ENCODE measurements around the gene SNX27. TPM values are rescaled to one million over a fixed set of nuclear protein-coding genes. Genes with fewer than 3 reads are reported as not detected.
A peak's percentile ranks its signal among the peaks of the same experiment; 100 is the strongest.
"Not testable (repeated sequence)": the region's sequence is repeated elsewhere in the genome, so short reads cannot be mapped to it uniquely, and the experiment has no call there.

The SNX27 gene
- total and polyA plus RNA-seq, 5 donors = 13.7 to 36.5 (median 34.9) TPM

GRCh38 chr1:151602550-151602949 lies 9.3 kb upstream of the SNX27 start:
- DNase-seq; H3K4me1 ChIP-seq (ENCODE audit: control insufficient read depth, insufficient read depth, low read length); ATAC-seq; H3K4me3 ChIP-seq (ENCODE audit: low read length); H3K27ac ChIP-seq (ENCODE audit: low read length); H3K9me3 ChIP-seq (ENCODE audit: control insufficient read depth, low read length); H3K27me3 ChIP-seq (ENCODE audit: control insufficient read depth, insufficient read depth): not testable (repeated sequence)
- intact Hi-C loops (cut with DNase I) = loop anchor here in 1 of 4 donors (10.0 kb wide), 1 partner anchor 62 kb away; no protein-coding TSS in a partner anchor
- 78% methylated on average over 5 of the region's 5 CpGs for WGBS

- no peak overlapping the region for H3K27ac ChIP-seq (ENCODE audit: low read length)
- WGBS = 94% methylated on average over 2 of the region's 2 CpGs
- no peaks in the 10 kb centered on the region for H3K4me1 ChIP-seq (ENCODE audit: control insufficient read depth, insufficient read depth, low read length)
- DNase-seq (no peak), ATAC-seq (no peak)
- no peak overlapping the region for H3K4me3 ChIP-seq (ENCODE audit: low read length)
- no peaks in the 10 kb centered on the region for H3K9me3 ChIP-seq (ENCODE audit: control insufficient read depth, low read length)
- no peaks in the 10 kb centered on the region for H3K27me3 ChIP-seq (ENCODE audit: control insufficient read depth, insufficient read depth)
- intact Hi-C loops (cut with DNase I) = loop anchor here in 1 of 4 donors (10.0 kb wide), 1 partner anchor 61 kb away; no protein-coding TSS in a partner anchor
Measured at GRCh38 chr1:151604291-151604690, 7.6 kb upstream of the SNX27 start.

DNA sequence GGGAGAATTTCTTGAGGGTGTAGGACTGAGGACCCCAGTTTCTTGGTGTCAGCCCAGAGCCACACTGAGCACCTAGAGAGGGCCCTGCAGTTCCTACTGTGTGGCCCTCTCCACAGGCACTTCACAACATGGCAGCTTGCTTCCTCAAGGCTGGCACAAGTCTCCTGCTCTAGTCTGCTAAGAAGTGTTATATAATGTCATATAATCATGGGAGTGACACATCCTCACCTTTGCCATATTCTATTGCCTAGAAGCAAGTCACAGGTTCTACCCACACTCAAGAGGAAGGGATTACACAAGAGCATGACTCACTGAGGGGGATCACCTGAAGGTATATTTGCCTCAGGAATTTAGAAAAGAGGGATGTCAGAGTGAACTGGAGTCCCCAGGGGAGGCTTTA lies 5.5 kb upstream of the SNX27 start:
- Histone ChIP-seq H3K9me3 (ENCODE audit: control insufficient read depth, low read length) (no peaks in the 10 kb centered on the region), H3K4me1 (ENCODE audit: control insufficient read depth, insufficient read depth, low read length) (no peaks in the 10 kb centered on the region), H3K4me3 (ENCODE audit: low read length) (no peak overlapping the region), H3K27me3 (ENCODE audit: control insufficient read depth, insufficient read depth) (no peaks in the 10 kb centered on the region), H3K27ac (ENCODE audit: low read length) (no peak overlapping the region)
- ATAC-seq (no peak), DNase-seq (no peak)
- intact Hi-C loops (cut with DNase I) = loop anchor here in 1 of 4 donors (10.0 kb wide), 1 partner anchor 58 kb away; no protein-coding TSS in a partner anchor

DNA sequence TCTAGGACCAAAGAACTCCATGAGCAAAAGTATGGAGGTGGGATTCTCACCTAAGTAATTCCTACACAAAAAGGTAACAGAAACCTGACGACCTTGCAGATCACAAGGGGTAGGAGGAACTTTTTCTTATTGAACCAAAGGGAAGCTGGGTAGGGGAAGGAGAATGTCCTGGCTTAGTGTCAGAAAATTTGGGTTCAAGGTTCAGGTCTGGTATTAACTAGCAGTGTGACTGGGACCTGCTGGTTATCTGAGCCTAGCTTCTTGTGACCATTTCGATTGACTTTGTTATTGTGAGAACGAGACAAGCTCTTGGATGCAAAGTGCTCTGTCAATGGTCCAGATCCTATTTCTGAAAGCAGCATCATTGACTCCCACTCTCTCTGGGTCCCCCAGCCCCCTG lies 5.0 kb upstream of the SNX27 start:
- Histone ChIP-seq H3K4me1 (ENCODE audit: control insufficient read depth, insufficient read depth, low read length) (no peaks in the 10 kb centered on the region), H3K4me3 (ENCODE audit: low read length) (no peak overlapping the region), H3K27ac (ENCODE audit: low read length) (no peak overlapping the region), H3K9me3 (ENCODE audit: control insufficient read depth, low read length) (no peaks in the 10 kb centered on the region), H3K27me3 (ENCODE audit: control insufficient read depth, insufficient read depth) (no peaks in the 10 kb centered on the region)
- 76% methylated on average over 3 of the region's 3 CpGs for WGBS
- intact Hi-C loops (cut with DNase I) = loop anchor here in 1 of 4 donors (10.0 kb wide), 1 partner anchor 58 kb away; no protein-coding TSS in a partner anchor
- no peak for DNase-seq
- ATAC-seq = no peak

DNA sequence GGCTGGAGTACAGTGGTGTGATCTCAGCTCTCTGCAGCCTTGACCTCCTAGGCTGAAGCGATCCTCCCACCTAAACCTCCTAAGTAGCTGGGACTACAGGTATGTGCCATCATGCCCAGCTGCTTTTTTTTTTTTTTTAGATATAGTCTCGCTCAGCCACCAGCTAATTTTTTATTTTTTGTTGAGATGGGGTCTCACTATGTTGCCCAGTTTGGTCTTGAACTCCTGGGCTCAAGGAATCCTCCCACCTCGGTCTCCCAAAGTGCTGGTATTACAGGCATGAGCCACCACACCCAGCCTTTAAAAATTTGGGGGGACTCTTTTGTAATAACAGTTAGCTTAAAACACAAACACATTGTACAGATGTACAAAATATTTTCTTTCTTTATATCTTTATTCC lies 1.7 kb upstream of the SNX27 start:
- 93% methylated on average over 3 of the region's 3 CpGs for WGBS
- H3K4me1 ChIP-seq (ENCODE audit: control insufficient read depth, insufficient read depth, low read length) = peaks cover 5% of the 10 kb centered on the region
- H3K27me3 ChIP-seq (ENCODE audit: control insufficient read depth, insufficient read depth) = no peaks in the 10 kb centered on the region
- no peaks in the 10 kb centered on the region for H3K9me3 ChIP-seq (ENCODE audit: control insufficient read depth, low read length)
- ATAC-seq = no peak
- no peak for DNase-seq
- intact Hi-C loops (cut with DNase I) = no loop called here
- no peak overlapping the region for H3K27ac ChIP-seq (ENCODE audit: low read length)
- no peak overlapping the region for H3K4me3 ChIP-seq (ENCODE audit: low read length)

DNA sequence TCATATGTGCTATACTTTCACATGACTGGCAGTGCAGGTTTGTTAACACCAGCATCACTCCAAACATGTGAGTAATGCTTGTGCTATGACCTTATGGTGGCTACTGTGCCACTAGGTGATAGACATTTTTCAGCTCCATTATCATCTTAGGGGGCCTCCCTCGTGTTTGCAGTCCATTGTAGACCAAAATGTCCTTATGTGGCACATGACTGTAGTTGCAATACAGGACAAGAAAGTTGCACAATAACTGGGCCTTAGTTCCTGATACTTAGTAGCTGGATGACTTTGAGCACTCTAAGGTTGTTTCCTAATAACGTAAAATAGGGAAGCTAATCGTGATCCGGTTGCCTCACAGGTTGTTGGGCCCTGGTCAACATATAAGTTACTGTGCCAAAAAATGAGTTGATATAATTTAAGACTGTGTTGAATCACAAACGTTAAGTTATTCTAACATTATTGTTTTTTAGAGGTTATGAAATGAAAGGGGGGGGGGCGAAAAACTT lies 511 bp upstream of the SNX27 start:
- WGBS = 13% methylated on average over 6 of the region's 6 CpGs
- peak; percentile 53 to 58 for ATAC-seq
- Histone ChIP-seq H3K4me1 (ENCODE audit: control insufficient read depth, insufficient read depth, low read length) (peaks cover 5% of the 10 kb centered on the region), H3K4me3 (ENCODE audit: low read length) (no peak overlapping the region), H3K27ac (ENCODE audit: low read length) (peak overlapping the region; percentile 95), H3K9me3 (ENCODE audit: control insufficient read depth, low read length) (no peaks in the 10 kb centered on the region), H3K27me3 (ENCODE audit: control insufficient read depth, insufficient read depth) (no peaks in the 10 kb centered on the region)
- intact Hi-C loops (cut with DNase I) = no loop called here
- DNase-seq = peak in 2 of 3 donors; percentile 24 to 57

DNA sequence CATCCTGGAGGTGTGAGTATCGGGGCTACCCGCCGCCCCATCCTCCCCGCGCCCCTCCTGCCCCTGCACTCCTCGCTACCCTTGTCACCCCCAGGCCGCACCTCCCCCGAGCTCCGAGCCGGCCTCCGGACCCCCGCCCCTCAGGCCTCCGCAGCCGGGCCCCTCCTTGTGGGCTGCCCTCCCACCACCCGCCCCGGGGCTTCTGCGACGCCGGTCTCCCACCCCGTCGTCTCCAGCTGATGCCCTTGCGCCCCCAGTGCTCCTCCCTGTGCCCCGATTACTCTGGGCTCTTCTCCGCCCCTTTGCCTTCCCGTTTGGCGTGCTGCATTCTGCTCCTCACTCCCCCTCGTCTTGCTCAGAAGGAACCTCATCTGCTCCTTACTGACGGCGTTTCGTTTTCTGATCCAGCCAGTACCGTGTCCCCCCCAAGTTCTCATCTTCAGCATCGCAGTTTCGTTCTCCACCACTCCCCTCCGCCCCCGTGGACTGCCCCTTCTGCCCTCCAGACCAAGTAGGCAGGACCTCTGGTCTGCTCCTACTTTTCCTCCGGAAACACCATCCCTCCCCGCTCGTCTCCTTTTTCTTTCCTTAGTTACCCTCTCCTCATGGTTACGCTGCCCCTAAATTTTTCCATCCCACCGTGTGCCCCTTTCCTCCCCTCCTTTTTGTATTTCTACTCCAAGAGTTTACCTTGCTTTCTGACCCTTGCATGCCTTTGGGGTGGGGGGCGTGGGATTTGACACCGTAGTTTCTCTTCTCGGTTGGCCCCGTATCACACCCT lies 841 bp downstream of the SNX27 start:
- Histone ChIP-seq H3K4me1 (ENCODE audit: control insufficient read depth, insufficient read depth, low read length) (peaks cover 5% of the 10 kb centered on the region), H3K4me3 (ENCODE audit: low read length) (peak overlapping the region; percentile 91), H3K27me3 (ENCODE audit: control insufficient read depth, insufficient read depth) (no peaks in the 10 kb centered on the region), H3K27ac (ENCODE audit: low read length) (no peak overlapping the region), H3K9me3 (ENCODE audit: control insufficient read depth, low read length) (no peaks in the 10 kb centered on the region)
- intact Hi-C loops (cut with DNase I) = no loop called here
- DNase-seq (peak; percentile 41 to 76 (median 69)), ATAC-seq (peak; percentile 47 to 57)
- WGBS = under 1% methylated on average over 44 of the region's 44 CpGs

GRCh38 chr1:151613282-151613780 lies 1.5 kb downstream of the SNX27 start:
- no peaks in the 10 kb centered on the region for H3K27me3 ChIP-seq (ENCODE audit: control insufficient read depth, insufficient read depth)
- WGBS = 36% methylated on average over 9 of the region's 9 CpGs
- DNase-seq (no peak), ATAC-seq (no peak)
- intact Hi-C loops (cut with DNase I) = no loop called here
- H3K4me3 ChIP-seq (ENCODE audit: low read length) = peak overlapping the region; percentile 91
- H3K9me3 ChIP-seq (ENCODE audit: control insufficient read depth, low read length) = no peaks in the 10 kb centered on the region
- no peak overlapping the region for H3K27ac ChIP-seq (ENCODE audit: low read length)
- peaks cover 5% of the 10 kb centered on the region for H3K4me1 ChIP-seq (ENCODE audit: control insufficient read depth, insufficient read depth, low read length)

- intact Hi-C loops (cut with DNase I) = no loop called here
- no peaks in the 10 kb centered on the region for H3K27me3 ChIP-seq (ENCODE audit: control insufficient read depth, insufficient read depth)
- H3K27ac ChIP-seq (ENCODE audit: low read length) = no peak overlapping the region
- no peak overlapping the region for H3K4me3 ChIP-seq (ENCODE audit: low read length)
- ATAC-seq (no peak), DNase-seq (no peak)
- H3K4me1 ChIP-seq (ENCODE audit: control insufficient read depth, insufficient read depth, low read length) = peaks cover 5% of the 10 kb centered on the region
- 84% methylated on average over 4 of the region's 4 CpGs for WGBS
- no peaks in the 10 kb centered on the region for H3K9me3 ChIP-seq (ENCODE audit: control insufficient read depth, low read length)
Measured at GRCh38 chr1:151615711-151616504, 4.1 kb downstream of the SNX27 start.

- Histone ChIP-seq H3K27ac (ENCODE audit: low read length) (no peak overlapping the region), H3K9me3 (ENCODE audit: control insufficient read depth, low read length) (no peaks in the 10 kb centered on the region), H3K27me3 (ENCODE audit: control insufficient read depth, insufficient read depth) (no peaks in the 10 kb centered on the region), H3K4me1 (ENCODE audit: control insufficient read depth, insufficient read depth, low read length) (peaks cover 5% of the 10 kb centered on the region), H3K4me3 (ENCODE audit: low read length) (no peak overlapping the region)
- DNase-seq (no peak), ATAC-seq (no peak)
- 94% methylated on average over 3 of the region's 3 CpGs for WGBS
- intact Hi-C loops (cut with DNase I) = no loop called here
Measured at GRCh38 chr1:151616505-151616849, 4.6 kb downstream of the SNX27 start.

- WGBS = 86% methylated on average over 3 of the region's 3 CpGs
- Histone ChIP-seq H3K27me3 (ENCODE audit: control insufficient read depth, insufficient read depth) (no peaks in the 10 kb centered on the region), H3K27ac (ENCODE audit: low read length) (no peak overlapping the region), H3K4me3 (ENCODE audit: low read length) (no peak overlapping the region), H3K9me3 (ENCODE audit: control insufficient read depth, low read length) (no peaks in the 10 kb centered on the region), H3K4me1 (ENCODE audit: control insufficient read depth, insufficient read depth, low read length) (peaks cover 5% of the 10 kb centered on the region)
- ATAC-seq = no peak
- no peak for DNase-seq
- intact Hi-C loops (cut with DNase I) = no loop called here
Measured at GRCh38 chr1:151618003-151618402, 6.2 kb downstream of the SNX27 start.
